Islet of Langerhans (tissue), 1 donor: Measurements from ENCODE around the gene ZBTB7C.

Experiments used
- FAIRE-seq: peaks from one replicate; lab custom pipeline; 2011; peaks lifted over from hg19 to GRCh38; lab: Jason Lieb, UNC

Gene ZBTB7C

GRCh38 chr18:48188609-48189008 lies 220.6 kb downstream of the ZBTB7C start:
- no peak for FAIRE-seq

DNA sequence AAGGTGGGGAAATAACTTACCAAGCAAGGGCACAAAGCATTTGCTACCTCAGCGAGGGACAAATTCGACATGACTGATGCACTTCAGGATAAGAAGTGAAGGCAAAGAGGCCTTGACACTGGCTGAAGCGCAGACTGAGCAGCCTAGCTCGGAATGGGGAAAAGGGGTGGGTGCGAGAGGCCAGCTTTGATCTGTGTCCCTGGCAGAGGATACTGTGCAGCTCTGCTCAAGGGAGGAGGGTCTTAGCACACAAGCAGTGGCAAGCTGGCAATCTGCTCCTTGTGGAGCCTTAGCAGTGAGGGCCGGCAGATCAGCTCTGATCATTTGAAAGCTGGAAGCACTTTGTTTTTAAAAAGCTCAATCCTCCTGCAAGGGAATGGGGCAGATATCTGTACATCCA lies 222.3 kb downstream of the ZBTB7C start:
- no peak for FAIRE-seq

DNA sequence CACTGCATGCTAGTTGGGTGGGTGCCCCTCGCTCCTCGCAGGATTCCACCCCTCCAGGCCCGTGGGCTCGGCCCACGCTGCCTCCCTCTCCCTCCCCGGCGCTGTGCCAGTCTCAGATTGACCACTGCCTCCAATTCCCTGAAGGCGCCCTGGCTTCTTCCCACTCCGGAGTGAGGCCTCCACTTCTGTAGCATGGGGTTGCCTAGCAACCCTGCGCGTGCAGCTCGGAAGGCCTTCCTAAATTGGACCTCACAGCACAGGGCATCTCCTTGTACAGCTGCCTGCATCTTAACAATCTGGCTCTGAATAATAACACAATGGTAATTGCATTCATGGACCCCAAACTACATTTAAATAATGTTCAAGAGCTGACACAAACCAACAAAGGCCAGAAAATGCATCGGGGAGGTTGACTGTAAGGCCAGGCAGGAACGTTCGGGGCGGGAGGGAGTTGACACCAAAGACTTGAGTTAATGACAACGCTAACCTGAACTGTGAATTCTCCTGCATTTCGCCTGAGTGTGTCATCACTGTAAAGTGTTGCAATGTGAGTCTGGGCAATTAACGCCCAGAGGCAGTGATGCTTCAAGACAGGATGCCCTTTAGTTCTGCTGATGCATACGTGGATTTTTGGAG lies 222.9 kb downstream of the ZBTB7C start:
- FAIRE-seq = no peak

DNA sequence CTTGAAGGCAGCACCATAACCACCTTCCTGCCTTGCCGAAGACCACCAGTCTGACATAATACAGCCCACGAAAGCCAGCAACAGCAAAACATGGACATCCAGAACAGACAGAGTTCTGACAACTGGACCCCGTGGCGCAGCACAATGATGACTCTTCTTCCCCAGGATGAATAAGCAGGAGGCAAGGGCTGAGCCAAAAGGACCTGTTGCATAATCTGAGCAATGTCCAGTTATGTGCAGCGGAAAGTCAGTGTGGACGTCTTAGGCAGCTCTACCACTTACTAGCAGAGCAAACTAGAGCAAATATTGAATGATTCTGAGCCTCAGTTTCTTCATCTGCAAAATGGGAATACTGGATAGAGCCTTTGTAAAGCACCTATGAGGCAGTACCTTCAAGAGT lies 225.1 kb downstream of the ZBTB7C start:
- no peak for FAIRE-seq

DNA sequence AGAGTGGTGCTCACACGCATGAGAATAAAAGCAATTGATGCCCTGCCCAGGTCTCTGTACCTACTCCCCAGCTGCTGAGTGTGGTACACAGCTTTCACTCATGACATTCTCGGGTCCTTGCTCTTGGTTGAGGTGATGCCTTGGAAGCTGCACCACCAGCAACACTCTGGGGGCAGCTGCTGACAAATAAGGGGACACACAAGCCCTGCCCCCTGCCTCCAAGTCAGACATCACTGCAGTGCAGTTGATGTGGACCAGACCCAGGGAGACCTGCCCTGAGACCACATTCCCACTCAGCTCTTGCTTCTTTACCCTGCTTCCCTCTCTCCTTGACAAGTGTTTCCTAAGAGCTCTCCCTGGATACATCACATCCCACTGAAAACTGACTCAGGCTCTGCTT lies 225.6 kb downstream of the ZBTB7C start:
- no peak for FAIRE-seq

DNA sequence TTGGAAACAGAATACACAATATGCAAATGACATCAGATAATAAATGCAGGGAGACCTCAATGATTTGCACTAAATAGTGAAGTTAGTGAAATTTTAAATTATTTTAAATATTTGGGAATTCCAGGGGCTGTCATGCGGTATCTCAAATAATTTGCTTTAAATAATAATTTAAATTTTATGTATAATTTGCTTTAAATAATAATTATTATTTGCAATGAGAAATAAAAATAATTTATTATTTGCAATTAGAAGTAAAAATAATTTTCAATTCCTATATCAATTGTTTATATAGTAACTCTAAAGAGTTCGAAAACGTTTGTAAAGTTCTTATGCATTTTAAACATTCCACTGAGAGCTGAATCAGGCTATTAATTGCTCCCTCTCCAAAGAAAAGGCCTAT lies 226.4 kb downstream of the ZBTB7C start:
- no peak for FAIRE-seq

- no peak for FAIRE-seq
These were observed 227.3 kb downstream of the ZBTB7C start for GRCh38 chr18:48181857-48182256.

- FAIRE-seq = no peak
These were observed 227.9 kb downstream of the ZBTB7C start for GRCh38 chr18:48181087-48181823.

DNA sequence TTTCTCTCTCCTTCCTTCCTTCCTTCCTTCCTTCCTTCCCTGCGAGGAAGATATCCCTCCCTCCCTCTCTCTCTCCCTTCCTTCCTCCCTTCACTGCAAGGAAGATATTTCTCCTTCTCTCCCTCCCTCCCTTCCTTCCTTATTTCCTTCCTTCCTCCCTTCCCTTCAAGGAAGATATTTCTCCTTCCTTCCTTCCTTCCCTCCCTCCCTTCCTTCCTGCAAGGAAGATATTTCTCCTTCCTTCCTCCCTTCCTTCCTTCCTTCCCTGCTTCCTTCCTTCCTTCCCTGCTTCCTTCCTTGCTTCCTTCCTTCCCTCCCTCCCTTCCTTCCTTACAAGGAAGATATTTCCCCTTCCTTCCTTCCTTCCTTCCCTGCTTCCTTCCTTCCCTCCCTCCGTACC lies 229.5 kb downstream of the ZBTB7C start:
- FAIRE-seq = no peak

GRCh38 chr18:48179001-48179400 lies 230.2 kb downstream of the ZBTB7C start:
- FAIRE-seq = no peak

GRCh38 chr18:48176909-48177308 lies 232.3 kb downstream of the ZBTB7C start:
- FAIRE-seq = no peak

DNA sequence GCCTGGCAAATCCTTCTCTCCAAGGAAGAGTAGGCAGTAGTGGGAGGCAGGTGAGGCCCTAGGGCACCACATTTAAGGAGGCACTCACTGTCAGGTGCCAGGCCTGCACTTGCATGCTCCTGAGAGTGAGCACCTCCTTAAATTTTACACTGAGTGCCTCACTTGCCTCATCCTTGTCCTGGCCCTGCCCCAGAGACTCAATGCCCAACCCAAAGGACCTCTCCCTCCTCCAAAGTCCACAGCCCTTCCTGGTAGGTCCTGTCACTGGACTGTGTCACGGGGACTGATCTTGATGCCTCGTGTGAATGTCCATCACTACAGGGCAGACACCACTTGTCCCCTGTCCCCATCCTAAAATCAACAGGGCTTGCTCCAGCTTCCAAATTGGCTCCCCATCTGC lies 235.6 kb downstream of the ZBTB7C start:
- no peak for FAIRE-seq

DNA sequence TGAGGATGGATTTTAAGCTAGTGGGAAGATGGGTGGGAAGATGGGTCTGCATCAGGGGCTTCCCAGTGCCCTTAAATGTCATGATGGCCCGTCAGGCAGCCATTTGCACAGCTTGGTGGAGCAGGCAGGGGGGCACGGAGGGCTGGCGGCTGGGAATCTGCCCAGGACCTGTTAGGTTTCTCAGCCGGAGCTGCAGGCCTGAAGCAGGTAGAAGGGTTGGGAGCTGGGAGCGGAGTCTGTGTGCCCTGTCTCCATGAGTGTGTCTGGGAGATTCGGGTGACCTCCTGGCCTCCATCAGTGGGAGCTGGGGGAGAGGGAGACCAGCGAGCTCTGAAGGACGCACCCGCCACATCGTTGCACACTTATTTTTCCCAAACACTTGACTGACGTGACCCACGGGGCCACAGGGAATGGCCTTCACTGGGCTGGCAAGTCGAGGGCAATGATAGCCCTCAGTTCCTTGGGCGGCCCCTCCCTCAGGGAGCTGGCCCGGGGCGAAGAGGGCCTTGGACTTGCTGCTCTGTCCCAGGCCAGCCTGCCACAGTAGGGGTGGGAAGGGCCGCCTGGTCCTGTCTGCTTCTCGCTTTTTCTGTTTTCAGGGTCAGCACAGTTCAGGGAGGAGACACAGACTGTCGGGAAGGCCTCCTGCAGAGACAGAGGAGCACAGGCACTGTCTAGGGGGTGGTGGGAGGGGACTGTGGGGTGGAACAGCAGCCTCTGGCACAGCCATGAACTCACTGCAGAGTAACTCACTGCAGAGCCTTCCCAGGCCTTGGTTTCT lies 236.8 kb downstream of the ZBTB7C start:
- FAIRE-seq = no peak

GRCh38 chr18:48171490-48172188 lies 237.5 kb downstream of the ZBTB7C start:
- FAIRE-seq = no peak

DNA sequence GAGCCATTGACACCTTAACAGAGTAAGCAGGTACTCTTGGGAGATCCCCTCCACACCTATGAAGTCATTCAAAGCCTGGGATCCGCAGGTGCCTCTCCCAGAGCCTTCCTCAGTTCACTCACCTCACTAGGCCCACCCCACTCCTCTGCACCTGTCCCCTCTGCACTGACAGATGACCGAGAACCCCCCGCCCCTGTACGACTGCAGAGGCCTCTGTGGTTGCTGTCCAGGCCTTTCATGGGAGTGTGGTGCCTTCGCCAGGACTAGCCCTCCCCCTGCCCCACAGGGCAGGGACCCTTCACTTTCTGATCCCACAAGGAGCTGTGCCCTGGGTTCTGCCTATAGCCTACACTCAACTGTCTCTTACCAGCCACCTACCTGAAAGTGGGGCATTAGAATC lies 238.5 kb downstream of the ZBTB7C start:
- FAIRE-seq = no peak

- no peak for FAIRE-seq
These were observed 240.3 kb downstream of the ZBTB7C start for GRCh38 chr18:48168861-48169260.

GRCh38 chr18:48167897-48168253 lies 241.3 kb downstream of the ZBTB7C start:
- no peak for FAIRE-seq

- FAIRE-seq = no peak
These were observed 242.8 kb downstream of the ZBTB7C start for GRCh38 chr18:48166336-48166875.

DNA sequence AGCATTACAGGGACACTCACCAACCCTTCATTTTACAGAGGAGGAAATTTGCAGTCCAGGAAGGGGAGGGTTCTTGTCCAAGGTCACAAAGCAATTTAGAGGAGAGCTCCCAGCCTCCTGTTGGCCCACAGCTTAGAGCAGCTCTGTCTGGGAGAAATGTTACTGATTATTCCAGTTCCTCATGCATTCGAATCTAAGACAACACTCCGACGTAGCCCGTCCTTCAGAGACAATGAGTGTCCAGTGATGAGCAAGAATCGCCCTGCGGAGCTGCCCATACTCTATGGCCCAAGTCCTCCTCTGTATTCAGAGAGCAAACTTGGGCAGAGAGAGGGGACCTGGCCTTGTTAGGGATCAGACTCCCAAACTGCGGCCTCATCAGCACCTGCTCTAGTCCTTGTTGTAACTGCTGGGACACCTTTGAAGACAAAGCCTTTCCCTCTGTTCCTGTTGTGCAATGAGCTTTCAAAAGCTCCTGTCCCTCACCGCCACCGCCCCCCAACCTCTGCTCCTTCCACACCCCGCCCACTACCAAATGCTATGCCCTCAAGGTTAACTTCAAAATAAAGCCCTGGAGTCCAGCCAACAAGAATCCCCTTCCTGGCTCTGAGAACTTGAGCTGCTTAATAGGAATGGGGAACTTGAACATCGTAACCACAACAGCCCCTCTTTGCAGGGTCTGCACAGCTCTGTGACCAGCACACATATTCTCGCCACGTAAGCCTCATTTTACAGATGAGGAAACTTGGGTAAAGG lies 243.9 kb downstream of the ZBTB7C start:
- no peak for FAIRE-seq

- no peak for FAIRE-seq
These were observed 244.5 kb downstream of the ZBTB7C start for GRCh38 chr18:48164701-48165100.

DNA sequence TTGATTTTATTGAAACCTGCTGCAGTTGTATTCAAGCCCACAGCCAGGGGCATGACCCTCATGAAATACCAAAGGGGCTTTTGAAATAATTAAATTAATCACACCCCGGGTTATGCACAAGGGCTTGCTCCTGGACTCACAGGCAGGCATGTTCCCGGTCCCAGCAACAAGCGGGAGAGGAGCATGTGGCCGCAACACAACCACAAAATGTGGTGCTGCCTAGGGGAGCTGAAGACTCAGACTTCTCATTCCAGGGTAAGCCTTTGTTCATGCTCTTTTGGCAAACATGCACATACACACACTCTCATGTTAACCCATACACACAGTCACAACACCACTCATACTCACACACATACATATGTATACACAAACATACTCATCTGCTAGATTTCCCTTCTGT lies 245.1 kb downstream of the ZBTB7C start:
- FAIRE-seq = no peak

- FAIRE-seq = no peak
These were observed 245.5 kb downstream of the ZBTB7C start for GRCh38 chr18:48163738-48164115.
